HG03378 (cell line): ENCODE measurements around the gene TNK1.
A peak's percentile ranks its signal among the peaks of the same experiment; 100 is the strongest.

Experiments used
- ATAC-seq: cut with Tn5 transposase; IDR thresholded peaks from one replicate; pipeline ENCODE4 v1.9.1; 2021; ENCODE audit warnings: mild to moderate bottlenecking, moderate library complexity; ENCODE audit not compliant: unreplicated experiment

The TNK1 gene

DNA sequence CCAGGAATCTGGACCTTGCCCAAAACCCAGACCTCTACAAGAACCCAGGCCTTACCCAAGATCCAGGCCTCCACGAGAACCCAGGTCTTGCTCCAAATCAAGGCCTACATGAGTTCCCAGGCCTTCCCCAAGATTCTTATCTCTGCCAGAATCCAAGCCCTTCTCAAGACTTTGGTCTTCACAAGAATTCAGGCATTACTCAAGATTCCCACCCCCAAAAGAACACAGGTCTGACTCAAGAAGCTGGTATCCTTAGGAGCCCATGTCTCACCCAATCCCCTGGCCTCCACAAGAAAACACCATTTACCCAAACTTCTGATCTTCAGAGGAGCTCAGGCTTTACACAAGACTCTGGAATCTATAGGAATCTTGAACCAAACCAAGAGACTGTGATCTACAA lies 50.3 kb downstream of the TNK1 start:
- ATAC-seq: no peak

DNA sequence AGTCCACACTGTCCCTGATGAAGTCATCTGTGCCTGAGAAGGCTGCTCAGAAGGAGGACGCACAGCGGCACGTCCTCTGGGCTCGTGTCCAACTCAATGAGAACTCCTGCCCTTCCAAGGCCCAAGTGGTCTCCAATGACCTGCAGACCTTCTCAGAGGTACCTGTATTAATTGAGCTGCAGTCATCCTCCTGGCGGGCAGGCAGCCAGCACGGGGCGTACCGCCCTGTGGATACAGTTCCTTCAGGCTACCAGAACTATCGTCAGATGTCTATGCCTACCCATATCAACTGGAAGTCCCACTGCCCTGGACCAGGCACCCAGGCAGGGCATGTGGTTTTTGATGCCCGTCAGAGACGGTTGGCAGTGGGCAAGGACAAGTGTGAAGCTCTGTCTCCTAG lies 51.4 kb downstream of the TNK1 start:
- ATAC-seq: no peak

DNA sequence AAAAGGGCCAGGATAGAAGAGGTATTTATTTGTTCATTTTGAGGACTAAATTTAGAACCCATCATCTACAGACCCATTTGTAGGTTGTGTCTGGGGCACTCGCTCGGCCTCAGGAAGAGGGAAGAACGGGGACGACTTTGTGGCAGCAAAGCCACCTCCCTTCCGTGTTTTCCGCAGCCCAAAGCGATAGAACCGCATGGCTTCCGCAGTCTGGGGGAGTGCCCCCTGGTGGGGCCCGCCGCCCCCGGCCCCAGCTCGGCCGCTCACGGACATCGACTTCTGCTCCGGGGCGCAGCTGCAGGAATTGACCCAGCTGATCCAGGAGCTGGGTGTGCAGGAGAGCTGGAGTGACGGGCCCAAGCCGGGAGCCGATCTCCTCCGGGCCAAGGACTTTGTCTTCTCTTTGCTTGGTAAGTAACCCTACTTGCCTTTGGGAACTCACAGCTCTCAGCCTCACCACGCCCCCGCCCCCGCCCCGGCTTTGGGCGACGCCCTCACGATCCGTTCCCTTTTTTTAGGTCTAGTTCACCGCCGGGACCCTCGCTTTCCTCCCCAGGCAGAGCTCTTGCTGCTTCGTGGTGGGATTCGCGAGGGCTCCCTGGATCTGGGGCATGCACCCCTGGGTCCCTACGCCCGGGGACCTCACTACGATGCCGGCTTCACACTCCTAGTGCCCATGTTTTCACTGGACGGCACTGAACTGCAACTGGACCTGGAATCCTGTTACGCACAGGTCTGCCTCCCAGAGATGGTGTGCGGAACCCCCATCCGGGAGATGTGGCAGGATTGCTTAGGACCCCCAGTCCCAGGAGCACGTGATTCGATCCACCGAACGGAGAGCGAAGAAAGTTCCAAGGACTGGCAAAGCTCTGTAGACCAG lies 55.0 kb downstream of the TNK1 start:
- peak; percentile 29 for ATAC-seq

DNA sequence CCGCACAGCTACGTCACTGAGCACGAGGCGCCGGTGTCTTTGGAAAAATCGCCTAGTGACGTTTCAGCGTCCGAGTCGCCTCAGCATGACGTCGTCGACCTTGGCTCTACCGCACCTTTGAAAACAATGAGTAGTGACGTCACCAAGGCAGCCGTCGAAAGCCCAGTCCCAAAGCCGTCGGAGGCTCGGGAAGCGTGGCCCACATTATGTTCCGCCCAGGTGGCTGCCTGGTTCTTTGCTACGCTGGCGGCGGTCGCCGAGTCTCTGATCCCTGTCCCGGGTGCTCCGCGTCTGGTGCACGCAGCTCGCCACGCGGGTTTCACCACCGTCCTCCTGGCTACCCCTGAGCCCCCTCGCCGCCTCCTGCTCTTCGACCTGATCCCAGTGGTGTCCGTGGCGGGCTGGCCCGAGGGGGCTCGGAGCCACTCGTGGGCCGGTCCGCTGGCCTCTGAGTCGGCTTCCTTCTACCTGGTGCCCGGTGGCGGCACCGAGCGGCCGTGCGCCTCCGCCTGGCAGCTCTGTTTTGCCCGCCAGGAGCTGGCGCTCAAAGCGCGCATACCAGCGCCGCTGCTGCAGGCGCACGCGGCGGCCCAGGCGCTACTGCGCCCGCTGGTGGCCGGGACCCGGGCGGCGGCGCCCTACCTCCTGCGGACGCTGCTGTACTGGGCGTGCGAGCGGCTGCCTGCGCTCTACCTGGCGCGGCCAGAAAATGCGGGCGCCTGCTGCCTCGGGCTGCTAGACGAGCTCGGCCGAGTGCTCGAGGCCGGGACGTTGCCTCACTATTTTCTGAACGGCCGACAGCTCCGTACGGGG lies 55.9 kb downstream of the TNK1 start:
- ATAC-seq: no peak

DNA sequence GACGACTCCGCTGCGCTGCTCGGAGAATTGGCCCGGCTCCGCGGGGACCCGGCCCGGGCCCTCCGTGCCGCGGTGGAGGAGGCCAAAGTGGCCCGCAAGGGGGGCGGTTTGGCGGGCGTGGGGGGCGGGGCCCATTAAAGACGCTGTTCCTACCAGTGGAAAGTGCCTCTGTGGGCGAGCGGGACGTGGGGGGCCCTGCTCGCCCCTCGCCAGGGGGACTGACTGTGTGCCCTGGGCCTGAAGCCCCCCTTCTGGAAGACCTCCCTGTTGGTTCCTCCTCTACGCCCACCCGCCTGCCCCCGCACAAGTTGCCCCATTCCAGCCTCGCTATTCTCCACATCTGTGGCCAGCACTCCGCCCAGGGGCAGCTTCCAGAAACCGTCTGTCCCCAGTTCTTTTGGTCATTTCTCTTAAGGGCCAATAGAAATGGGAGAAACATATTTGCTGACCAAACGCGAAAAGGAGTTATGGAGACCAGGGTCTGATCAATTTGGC lies 56.5 kb downstream of the TNK1 start:
- no peak for ATAC-seq

DNA sequence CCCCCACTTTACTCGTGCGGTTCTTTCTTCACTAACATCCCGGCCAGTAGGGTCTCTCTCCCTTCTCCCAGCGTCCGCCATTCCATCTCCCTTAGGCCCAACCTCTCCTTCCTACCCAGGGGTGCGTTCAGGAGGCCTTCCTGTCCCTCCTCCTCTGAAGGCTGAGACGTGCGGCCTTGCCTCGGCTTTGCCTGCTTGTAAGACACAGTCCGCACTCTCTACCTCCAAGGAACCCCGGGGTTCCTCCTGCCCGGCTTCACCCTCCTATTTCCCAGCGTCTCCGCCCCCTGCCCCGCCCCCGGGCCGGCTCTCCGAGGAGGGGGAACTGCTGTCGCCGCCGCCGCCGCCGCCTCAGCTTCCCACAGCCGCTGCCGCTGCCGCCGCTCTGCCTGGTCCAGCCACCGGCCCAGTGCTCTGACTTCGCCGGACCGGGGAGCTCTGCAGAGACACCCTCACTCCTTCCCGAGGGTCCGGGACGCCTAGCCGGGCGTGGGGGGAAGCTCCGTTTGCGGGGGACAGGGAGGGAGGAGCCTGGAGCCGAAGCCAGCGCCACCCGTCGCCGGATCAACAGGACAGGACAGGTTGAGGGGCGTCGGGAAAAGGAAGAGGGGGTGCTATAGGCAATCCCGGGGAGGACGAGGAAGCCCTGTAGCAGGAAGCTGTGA lies 57.2 kb downstream of the TNK1 start:
- no peak for ATAC-seq

DNA sequence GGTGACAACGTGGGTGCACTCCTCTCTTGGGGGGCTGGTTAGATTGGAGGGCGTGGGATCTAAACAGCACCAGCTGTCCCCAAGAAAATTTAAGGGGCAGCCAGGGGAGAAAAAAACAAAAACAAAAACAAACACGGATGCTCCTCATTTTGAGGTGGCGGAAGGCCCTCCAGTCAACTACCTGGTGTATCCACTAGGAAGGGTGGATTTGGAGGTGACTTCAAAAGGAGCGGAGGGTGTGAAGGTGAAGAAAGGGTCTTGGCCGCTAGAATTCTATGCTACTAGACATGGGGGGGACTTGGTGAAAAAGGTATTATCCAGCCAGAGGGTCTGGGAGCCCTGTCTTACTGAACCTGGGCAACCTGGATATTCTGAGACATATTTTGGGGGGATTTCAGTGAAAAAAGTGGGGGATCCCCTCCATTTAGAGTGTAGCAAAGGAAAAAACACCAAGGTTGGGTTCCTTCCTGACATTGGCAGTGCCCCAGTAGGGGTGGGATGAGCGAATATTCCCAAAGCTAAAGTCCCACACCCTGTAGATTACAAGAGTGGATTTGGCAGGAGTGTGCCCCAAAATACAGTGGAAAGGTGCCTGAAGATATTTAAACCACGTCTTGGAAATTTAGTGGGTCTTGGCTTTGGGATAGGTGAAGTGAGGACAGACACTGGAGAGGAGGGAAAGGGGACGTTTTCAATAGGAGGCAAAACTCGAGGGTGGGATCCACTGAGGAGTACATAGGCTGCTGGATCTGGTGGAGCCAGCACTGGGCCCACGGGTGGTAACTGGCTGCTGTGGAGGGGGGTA lies 58.0 kb downstream of the TNK1 start:
- no peak for ATAC-seq
